Bronchial epithelial cell (primary cell): ENCODE measurements around the gene EPB41L3. TPM values are rescaled to one million over a fixed set of nuclear protein-coding genes. Genes with fewer than 3 reads are reported as not detected.

Experiments used
- DNase-seq: peaks from one replicate; pipeline ENCODE4 v3.0.0-alpha.2; 2010; ENCODE audit warnings: low read depth
- FAIRE-seq: peaks from 2 replicates; lab custom pipeline; 2011; peaks lifted over from hg19 to GRCh38; lab: Jason Lieb, UNC
- H3K27me3 ChIP-seq: 2 replicates; pipeline ENCODE4 v1.5.1; 2011; ENCODE audit warnings: low read length; ENCODE audit not compliant: control insufficient read depth, insufficient read depth
- H3K36me3 ChIP-seq: 2 replicates; pipeline ENCODE4 v1.5.1; 2011; ENCODE audit warnings: low read length; ENCODE audit not compliant: control insufficient read depth, insufficient read depth
- H3K4me3 ChIP-seq: 2 replicates; pipeline ENCODE4 v1.5.1; 2011; ENCODE audit warnings: mild to moderate bottlenecking, low read depth, low read length, control low read depth
- CTCF ChIP-seq: IDR thresholded peaks from 2 replicates; pipeline ENCODE4 v1.5.1; 2011; ENCODE audit warnings: mild to moderate bottlenecking, moderate library complexity, low read length, control low read depth, inconsistent platforms; ENCODE audit not compliant: insufficient read depth, severe bottlenecking
- total RNA-seq: library from RNA; depleted of rRNA; stranded (reverse); fragments of >200 nt; gene quantifications from 2 replicates; pipeline ENCODE4 v1.2.1, GENCODE V29; 2014

The EPB41L3 gene
- total RNA-seq, 1 donor from 2014 or later: 0.53 TPM

- FAIRE-seq (no peak), DNase-seq (no peak)
- H3K36me3 ChIP-seq: no peaks in the 10 kb centered on the region
- TF ChIP-seq CTCF: no peak
- H3K4me3 ChIP-seq: no peak overlapping the region
- H3K27me3 ChIP-seq: no peaks in the 10 kb centered on the region
These were observed 37.6 kb downstream of the EPB41L3 start for GRCh38 chr18:5506174-5506573.

GRCh38 chr18:5503740-5504139, 40.1 kb downstream of the EPB41L3 start:
- Histone ChIP-seq H3K36me3 (no peaks in the 10 kb centered on the region), H3K4me3 (no peak overlapping the region), H3K27me3 (no peaks in the 10 kb centered on the region)
- no peak for TF ChIP-seq CTCF
- FAIRE-seq (no peak), DNase-seq (peak; percentile 1)

GRCh38 chr18:5500158-5500939, 43.4 kb downstream of the EPB41L3 start:
- DNase-seq: no peak
- no peak for TF ChIP-seq CTCF
- no peak for FAIRE-seq
- Histone ChIP-seq H3K36me3 (no peaks in the 10 kb centered on the region), H3K4me3 (no peak overlapping the region), H3K27me3 (no peaks in the 10 kb centered on the region)

GRCh38 chr18:5498452-5498851, 45.3 kb downstream of the EPB41L3 start:
- no peaks in the 10 kb centered on the region for H3K27me3 ChIP-seq
- H3K36me3 ChIP-seq: no peaks in the 10 kb centered on the region
- H3K4me3 ChIP-seq: no peak overlapping the region
- DNase-seq: no peak
- TF ChIP-seq CTCF: no peak
- no peak for FAIRE-seq

- Histone ChIP-seq H3K27me3 (no peaks in the 10 kb centered on the region), H3K4me3 (no peak overlapping the region), H3K36me3 (no peaks in the 10 kb centered on the region)
- no peak for TF ChIP-seq CTCF
- DNase-seq (no peak), FAIRE-seq (no peak)
These were observed 47.5 kb downstream of the EPB41L3 start for GRCh38 chr18:5496305-5496704.
